Activated naive CD4-positive, alpha-beta T cell treated with anti-CD3 and anti-CD28 coated beads, Interleukin-2, amount 10 ng/mL, durations not matched to agents 7 days and 5 days (primary cell): ENCODE data around the gene HUNK.
"Not testable (repeated sequence)": the region's sequence is repeated elsewhere in the genome, so short reads cannot be mapped to it uniquely, and the experiment has no call there.

Source experiments
- CTCF ChIA-PET: fragments of 350-600 bp; sonication (Branson Sonifier 250); formaldehyde crosslinking; loops from one replicate; lab custom pipeline; 2021; ENCODE audit warnings: antibody characterized with exemption; lab: Charles Lee
- DNase-seq: peaks from one replicate; pipeline ENCODE4 v3.0.0-alpha.2; 2020
- H3K27ac Mint-ChIP-seq: one replicate; pipeline ENCODE4 v1.8.0; 2021; ENCODE audit warnings: mild to moderate bottlenecking, moderate library complexity, mixed read lengths
- H3K27me3 Mint-ChIP-seq: one replicate; pipeline ENCODE4 v1.8.0; 2021; ENCODE audit warnings: mild to moderate bottlenecking, mixed read lengths
- H3K36me3 Mint-ChIP-seq: one replicate; pipeline ENCODE4 v1.8.0; 2021; ENCODE audit warnings: mixed read lengths
- H3K4me1 Mint-ChIP-seq: one replicate; pipeline ENCODE4 v1.8.0; 2021; ENCODE audit warnings: mixed read lengths
- H3K4me3 Mint-ChIP-seq: one replicate; pipeline ENCODE4 v1.8.0; 2021; ENCODE audit warnings: mild to moderate bottlenecking, moderate library complexity, mixed read lengths
- H3K9me3 Mint-ChIP-seq: one replicate; pipeline ENCODE4 v1.8.0; 2021; ENCODE audit warnings: mixed read lengths

The HUNK gene

GRCh38 chr21:32018381-32018780, 145.6 kb downstream of the HUNK start:
- H3K27ac Mint-ChIP-seq: no peak overlapping the region
- H3K4me1 Mint-ChIP-seq: no peaks in the 10 kb centered on the region
- CTCF ChIA-PET: interaction anchor here (0.6 kb wide), 1 partner anchor 239 kb away, joined by 3 read pairs; no protein-coding TSS in a partner anchor
- DNase-seq: no peak
- no peaks in the 10 kb centered on the region for H3K9me3 Mint-ChIP-seq
- no peak overlapping the region for H3K4me3 Mint-ChIP-seq
- no peaks in the 10 kb centered on the region for H3K36me3 Mint-ChIP-seq
- no peaks in the 10 kb centered on the region for H3K27me3 Mint-ChIP-seq

DNA sequence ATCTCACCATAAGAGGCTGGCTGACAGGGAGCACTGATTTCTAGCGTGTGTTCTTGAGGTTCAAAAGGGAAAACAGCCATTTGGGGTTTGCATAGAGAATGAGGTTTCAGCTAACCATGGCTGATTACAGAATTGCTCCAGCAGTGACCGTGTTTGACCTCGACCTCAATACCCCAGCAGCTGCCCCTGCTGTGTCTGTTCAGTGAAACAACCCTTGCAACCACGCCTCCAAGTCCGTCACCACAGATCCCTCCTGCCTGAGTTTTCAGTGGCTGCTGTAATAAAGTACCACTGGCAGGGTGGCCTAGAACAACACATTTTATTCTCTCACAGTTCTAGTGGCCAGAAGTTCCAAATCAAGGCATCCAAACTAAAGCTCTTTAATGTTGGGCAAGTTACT, 147.7 kb downstream of the HUNK start:
- Mint-ChIP-seq H3K9me3 (no peaks in the 10 kb centered on the region), H3K27me3 (no peaks in the 10 kb centered on the region), H3K27ac (no peak overlapping the region), H3K36me3 (no peaks in the 10 kb centered on the region), H3K4me3 (no peak overlapping the region), H3K4me1 (no peaks in the 10 kb centered on the region)
- CTCF ChIA-PET: no interaction called here
- DNase-seq: no peak

DNA sequence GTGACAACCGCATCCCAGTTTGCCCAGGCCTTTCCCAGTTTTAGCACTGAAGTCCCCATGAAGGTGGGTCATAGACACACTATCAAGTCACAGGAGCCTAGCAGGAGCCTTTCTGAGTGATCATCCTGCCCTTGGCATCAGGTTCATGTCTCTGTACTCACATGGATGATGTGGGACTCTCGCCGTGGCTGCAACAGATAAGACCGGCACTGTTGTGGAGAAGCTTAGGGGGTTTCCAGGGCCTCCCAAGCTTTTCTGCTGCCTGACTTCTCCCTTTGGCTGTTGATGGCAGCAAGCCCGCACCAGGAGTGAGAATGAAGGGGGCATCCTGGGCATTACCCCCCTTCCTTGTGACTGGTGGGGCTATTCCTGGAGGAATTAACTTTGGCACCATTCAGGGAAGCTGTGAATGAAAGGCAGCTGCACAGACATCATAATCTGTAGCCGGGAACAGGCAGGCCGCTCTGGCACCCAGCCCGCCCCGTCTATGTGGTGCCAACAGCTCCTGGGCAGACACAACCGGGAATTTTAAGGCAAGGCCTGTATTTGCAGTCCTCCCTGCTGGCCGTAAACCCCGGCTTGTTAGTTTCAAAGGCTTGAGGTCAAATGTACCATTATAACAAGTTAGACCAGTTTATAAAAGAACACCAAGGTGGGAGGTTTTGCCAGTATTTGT, 148.6 kb downstream of the HUNK start:
- Mint-ChIP-seq H3K4me1 (no peaks in the 10 kb centered on the region), H3K4me3 (no peak overlapping the region), H3K27ac (no peak overlapping the region), H3K36me3 (no peaks in the 10 kb centered on the region), H3K9me3 (no peaks in the 10 kb centered on the region), H3K27me3 (no peaks in the 10 kb centered on the region)
- CTCF ChIA-PET: no interaction called here
- DNase-seq: no peak

- Mint-ChIP-seq H3K27ac (no peak overlapping the region), H3K4me1 (no peaks in the 10 kb centered on the region), H3K36me3 (no peaks in the 10 kb centered on the region), H3K4me3 (no peak overlapping the region), H3K9me3 (no peaks in the 10 kb centered on the region), H3K27me3 (peaks cover 4% of the 10 kb centered on the region)
- DNase-seq: no peak
- CTCF ChIA-PET: no interaction called here
These were observed 149.3 kb downstream of the HUNK start for GRCh38 chr21:32022146-32022545.

GRCh38 chr21:32030146-32030652, 157.4 kb downstream of the HUNK start:
- H3K4me1 Mint-ChIP-seq: no peaks in the 10 kb centered on the region
- peaks cover 11% of the 10 kb centered on the region for H3K9me3 Mint-ChIP-seq
- CTCF ChIA-PET: no interaction called here
- H3K36me3 Mint-ChIP-seq: no peaks in the 10 kb centered on the region
- no peak for DNase-seq
- peaks cover 8% of the 10 kb centered on the region for H3K27me3 Mint-ChIP-seq
- H3K27ac Mint-ChIP-seq: no peak overlapping the region
- H3K4me3 Mint-ChIP-seq: no peak overlapping the region

DNA sequence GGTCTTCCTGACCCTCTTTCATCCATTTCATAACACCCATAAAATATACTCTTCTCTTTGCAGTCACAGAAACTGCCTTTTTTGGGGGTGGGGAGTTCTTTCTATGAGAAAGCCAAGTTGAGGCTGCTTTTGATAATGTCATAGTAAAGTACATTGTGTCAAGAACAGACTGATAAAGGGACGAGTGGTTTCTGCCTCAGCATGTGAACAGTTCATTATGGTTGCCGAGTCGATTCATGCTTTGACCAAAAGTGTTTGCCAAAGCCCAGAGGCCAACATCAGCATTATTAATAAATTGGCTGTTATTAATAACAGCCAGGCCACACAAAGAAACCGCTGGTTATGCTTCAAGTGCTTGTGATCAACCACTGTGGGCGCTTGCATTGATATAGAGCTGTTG, 162.0 kb downstream of the HUNK start:
- CTCF ChIA-PET: no interaction called here
- Mint-ChIP-seq H3K27ac (no peak overlapping the region), H3K9me3 (peaks cover 11% of the 10 kb centered on the region), H3K36me3 (no peaks in the 10 kb centered on the region), H3K4me1 (no peaks in the 10 kb centered on the region), H3K27me3 (peaks cover 5% of the 10 kb centered on the region), H3K4me3 (no peak overlapping the region)
- no peak for DNase-seq

DNA sequence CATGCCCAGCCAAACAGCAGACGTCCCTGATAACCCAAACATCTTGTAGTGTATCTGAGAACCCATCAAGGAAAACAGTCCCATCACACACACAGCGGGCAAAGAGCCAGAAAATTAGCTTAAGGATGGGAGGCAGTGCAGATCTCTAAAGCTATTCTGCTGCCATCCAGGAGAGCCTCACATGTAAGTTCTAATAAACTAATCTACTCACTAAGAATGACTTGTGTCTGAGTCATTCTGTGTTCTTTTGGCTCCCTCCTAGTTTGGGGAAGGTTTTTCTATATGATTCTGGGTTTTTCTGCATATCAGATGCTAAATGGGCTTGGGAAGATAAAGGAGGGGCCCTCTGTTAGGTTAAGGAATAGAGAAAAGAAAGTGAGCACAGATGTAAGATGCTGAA, 162.8 kb downstream of the HUNK start:
- no peak overlapping the region for H3K4me3 Mint-ChIP-seq
- H3K9me3 Mint-ChIP-seq: peaks cover 4% of the 10 kb centered on the region
- no peaks in the 10 kb centered on the region for H3K4me1 Mint-ChIP-seq
- no peaks in the 10 kb centered on the region for H3K27me3 Mint-ChIP-seq
- DNase-seq: no peak
- CTCF ChIA-PET: no interaction called here
- no peaks in the 10 kb centered on the region for H3K36me3 Mint-ChIP-seq
- no peak overlapping the region for H3K27ac Mint-ChIP-seq

GRCh38 chr21:32036756-32037155, 163.9 kb downstream of the HUNK start:
- Mint-ChIP-seq H3K27ac (no peak overlapping the region), H3K27me3 (no peaks in the 10 kb centered on the region), H3K36me3 (no peaks in the 10 kb centered on the region), H3K4me3 (no peak overlapping the region), H3K9me3 (peaks cover 2% of the 10 kb centered on the region), H3K4me1 (no peaks in the 10 kb centered on the region)
- DNase-seq: no peak
- CTCF ChIA-PET: no interaction called here

GRCh38 chr21:32038751-32039150, 165.9 kb downstream of the HUNK start:
- H3K27ac Mint-ChIP-seq, H3K4me3 Mint-ChIP-seq, H3K27me3 Mint-ChIP-seq, H3K36me3 Mint-ChIP-seq, DNase-seq, CTCF ChIA-PET, H3K4me1 Mint-ChIP-seq: not testable (repeated sequence)
- peaks cover 12% of the 10 kb centered on the region for H3K9me3 Mint-ChIP-seq

DNA sequence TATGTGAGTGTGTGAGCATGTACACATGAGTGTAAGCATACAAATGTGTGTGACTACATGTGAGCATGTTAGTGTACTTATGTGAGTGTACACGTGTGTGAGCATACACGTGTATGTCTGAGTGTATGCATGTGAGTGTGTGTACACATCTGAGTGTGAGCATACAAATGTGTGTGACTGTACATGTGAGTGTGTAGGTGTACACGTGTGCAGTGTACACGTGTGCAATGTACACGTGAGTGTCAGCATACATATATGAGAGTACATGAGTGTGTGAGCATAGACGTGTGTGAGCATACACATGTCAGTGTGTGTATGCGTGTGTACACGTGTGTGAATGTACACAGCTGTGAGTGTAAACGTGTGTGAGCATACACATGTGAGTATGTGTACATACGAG, 170.6 kb downstream of the HUNK start:
- Mint-ChIP-seq H3K4me3 (no peak overlapping the region), H3K9me3 (peaks cover 13% of the 10 kb centered on the region), H3K4me1 (no peaks in the 10 kb centered on the region), H3K27me3 (no peaks in the 10 kb centered on the region), H3K36me3 (no peaks in the 10 kb centered on the region), H3K27ac (no peak overlapping the region)
- CTCF ChIA-PET: no interaction called here
- no peak for DNase-seq

GRCh38 chr21:32044205-32045180, 171.7 kb downstream of the HUNK start:
- H3K9me3 Mint-ChIP-seq: peaks cover 13% of the 10 kb centered on the region
- H3K27me3 Mint-ChIP-seq: no peaks in the 10 kb centered on the region
- no peak overlapping the region for H3K27ac Mint-ChIP-seq
- DNase-seq: no peak
- H3K36me3 Mint-ChIP-seq: no peaks in the 10 kb centered on the region
- H3K4me3 Mint-ChIP-seq: no peak overlapping the region
- H3K4me1 Mint-ChIP-seq: no peaks in the 10 kb centered on the region
- CTCF ChIA-PET: no interaction called here

DNA sequence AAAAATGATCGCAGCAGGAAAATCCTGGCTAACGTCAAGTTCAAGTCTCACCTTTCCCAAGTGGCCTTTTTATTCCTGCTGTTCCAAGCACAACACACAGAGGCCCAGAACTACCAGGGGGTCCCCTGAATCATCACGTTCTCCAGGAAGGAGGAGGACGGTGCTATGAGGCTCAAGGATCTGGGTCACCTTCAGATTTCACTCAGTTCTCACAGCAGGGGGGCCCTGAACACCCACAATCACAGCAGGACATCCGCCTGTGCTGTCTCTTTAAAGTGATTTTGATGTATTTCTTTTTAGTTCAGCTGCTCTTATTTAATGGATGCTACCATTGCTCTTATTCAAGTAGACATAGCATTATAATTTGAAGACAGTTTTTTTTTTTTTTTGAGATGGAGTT, 173.4 kb downstream of the HUNK start:
- DNase-seq: no peak
- no peaks in the 10 kb centered on the region for H3K36me3 Mint-ChIP-seq
- no peak overlapping the region for H3K4me3 Mint-ChIP-seq
- H3K27ac Mint-ChIP-seq: no peak overlapping the region
- no peaks in the 10 kb centered on the region for H3K27me3 Mint-ChIP-seq
- H3K4me1 Mint-ChIP-seq: no peaks in the 10 kb centered on the region
- CTCF ChIA-PET: no interaction called here
- peaks cover 11% of the 10 kb centered on the region for H3K9me3 Mint-ChIP-seq

DNA sequence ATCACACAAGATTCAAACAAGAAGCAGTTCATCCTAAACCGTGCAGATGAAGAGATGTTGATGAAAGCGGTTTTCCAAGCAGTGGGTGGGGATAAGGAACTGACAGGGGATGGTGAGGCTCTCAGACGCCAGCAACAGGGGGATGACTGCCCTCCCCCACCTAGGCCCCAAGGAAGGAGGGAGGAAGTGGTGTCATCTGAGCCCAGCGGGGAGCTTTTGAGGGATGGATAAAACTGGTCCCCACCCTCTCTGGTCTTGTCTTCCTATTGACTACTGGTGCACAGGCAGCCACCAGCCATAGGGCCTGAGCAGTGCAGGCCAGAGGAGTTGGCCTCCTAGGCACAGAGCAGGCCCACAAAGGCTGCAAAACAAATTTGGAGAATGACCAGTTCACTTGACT, 175.5 kb downstream of the HUNK start:
- no peak overlapping the region for H3K4me3 Mint-ChIP-seq
- H3K27me3 Mint-ChIP-seq: no peaks in the 10 kb centered on the region
- H3K36me3 Mint-ChIP-seq: no peaks in the 10 kb centered on the region
- peaks cover 9% of the 10 kb centered on the region for H3K9me3 Mint-ChIP-seq
- H3K4me1 Mint-ChIP-seq: no peaks in the 10 kb centered on the region
- H3K27ac Mint-ChIP-seq: no peak overlapping the region
- CTCF ChIA-PET: no interaction called here
- DNase-seq: no peak
